HAP-1 (cell line): ENCODE data around the gene PKD2L1.

Experiments used
- DNase-seq, 2 experiments: peaks; one replicate each; pipeline ENCODE4 v3.0.0-alpha.2; 2016 to 2020; ENCODE audit warnings: low spot score in 2 of 2
- H3K27me3 ChIP-seq: fragments of 250-450 bp; sonication (Bioruptor Pico); 2 replicates; pipeline ENCODE4 v1.5.1; 2020; ENCODE audit warnings: low read depth, mild to moderate bottlenecking, moderate library complexity
- H3K36me3 ChIP-seq: fragments of 250-450 bp; sonication (Bioruptor Pico); replicated peaks from 2 replicates; pipeline ENCODE4 v1.5.1; 2020; ENCODE audit warnings: mild to moderate bottlenecking
- H3K4me1 ChIP-seq: fragments of 250-450 bp; sonication (Bioruptor Pico); 2 replicates; pipeline ENCODE4 v1.5.1; 2020; ENCODE audit warnings: mild to moderate bottlenecking
- H3K4me3 ChIP-seq: fragments of 250-450 bp; sonication (Bioruptor Pico); 2 replicates; pipeline ENCODE4 v1.5.1; 2020; ENCODE audit warnings: mild to moderate bottlenecking, moderate library complexity
- H3K9me3 ChIP-seq: fragments of 250-450 bp; sonication (Bioruptor Pico); 2 replicates; pipeline ENCODE4 v1.5.1; 2020; ENCODE audit warnings: mild to moderate bottlenecking, moderate library complexity
- in situ Hi-C: fragments of 300-500 bp; cut with MboI; formaldehyde crosslinking; loops from 3 replicates; pipeline ENCODE4 v1.14.3; 2020; ENCODE audit warnings: low sequenced_read_pairs, inconsistent platforms, mixed read lengths

PKD2L1 gene

DNA sequence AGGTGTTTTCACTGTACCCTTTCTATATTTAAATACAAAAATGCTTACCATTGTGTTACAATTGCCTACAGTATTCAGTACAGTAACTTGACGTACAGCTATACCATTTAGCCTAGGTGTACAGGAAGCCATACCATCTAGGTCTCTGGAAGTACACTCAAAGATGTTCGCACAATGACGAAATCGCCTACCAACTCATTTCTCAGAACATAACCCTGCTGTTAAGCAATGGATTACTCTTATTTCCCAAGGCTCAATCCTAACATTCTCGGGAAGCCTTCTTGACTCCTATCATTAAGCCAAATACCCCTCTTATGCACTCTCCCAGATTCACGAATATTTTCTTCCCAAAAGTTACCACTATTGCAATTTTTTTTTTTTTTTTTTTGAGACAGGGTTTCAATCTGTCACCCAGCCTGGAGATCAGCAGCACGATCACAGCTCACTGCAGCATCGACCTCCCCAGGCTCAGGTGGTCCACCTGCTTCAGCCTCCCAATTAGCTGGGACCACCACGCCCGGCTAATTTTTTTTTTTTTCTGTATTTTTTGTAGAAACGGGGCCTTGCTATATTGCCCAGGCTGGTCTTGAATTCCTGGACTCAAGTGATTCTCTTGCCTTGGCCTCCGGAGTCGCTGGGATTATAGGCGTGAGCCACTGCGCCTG lies 64.1 kb downstream of the PKD2L1 start:
- H3K4me1 ChIP-seq = peaks cover 6% of the 10 kb centered on the region
- in situ Hi-C loops = no loop called here
- no peaks in the 10 kb centered on the region for H3K9me3 ChIP-seq
- DNase-seq = no peak
- H3K36me3 ChIP-seq = peaks cover 13% of the 10 kb centered on the region
- no peaks in the 10 kb centered on the region for H3K27me3 ChIP-seq
- H3K4me3 ChIP-seq = peak overlapping the region; percentile 72

DNA sequence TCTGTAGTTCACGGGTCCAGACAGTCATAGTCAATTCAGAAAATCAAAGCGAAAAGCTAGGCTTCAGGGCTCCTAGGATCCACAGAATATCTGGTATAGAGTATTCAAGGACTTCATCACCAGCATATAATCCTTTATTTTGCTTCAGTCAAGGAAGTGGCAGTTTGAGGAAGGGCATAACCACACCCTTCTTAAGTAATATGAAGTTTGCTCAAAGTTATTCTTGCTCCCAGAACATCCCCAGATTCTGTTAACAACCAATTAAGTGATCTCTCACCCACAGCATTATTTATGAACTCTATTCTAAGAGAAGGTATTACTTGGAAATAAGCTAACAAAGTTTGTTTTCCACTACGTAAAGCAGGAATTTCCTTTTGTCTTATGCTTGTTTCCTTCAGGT lies 75.8 kb downstream of the PKD2L1 start:
- no peak for DNase-seq

DNA sequence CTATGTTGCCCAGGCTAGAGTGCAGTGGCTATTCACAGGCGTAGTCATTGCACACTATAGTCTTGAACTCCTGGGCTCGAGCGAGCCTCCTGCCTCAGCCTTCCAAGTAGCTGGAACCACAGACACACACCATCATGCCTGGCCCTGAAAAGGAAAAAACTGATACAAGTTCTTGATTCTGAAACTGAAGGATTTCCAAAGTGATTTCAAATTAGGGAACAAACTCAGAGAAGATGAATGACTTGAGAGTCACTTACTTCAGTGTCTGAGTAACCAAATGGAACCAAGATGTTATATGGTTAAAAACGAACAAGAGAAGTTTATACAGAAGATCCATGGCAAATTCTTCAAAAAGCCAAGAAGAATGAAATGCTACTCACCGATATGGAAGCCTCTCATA lies 77.0 kb downstream of the PKD2L1 start:
- H3K36me3 ChIP-seq = peaks cover 69% of the 10 kb centered on the region
- no peaks in the 10 kb centered on the region for H3K27me3 ChIP-seq
- H3K4me1 ChIP-seq = no peaks in the 10 kb centered on the region
- in situ Hi-C loops = no loop called here
- H3K4me3 ChIP-seq = no peak overlapping the region
- H3K9me3 ChIP-seq = no peaks in the 10 kb centered on the region
- DNase-seq = no peak

More for the DNA sequence above, 75.8 kb downstream of the PKD2L1 start:
- Histone ChIP-seq H3K9me3 (no peaks in the 10 kb centered on the region), H3K36me3 (peaks cover 68% of the 10 kb centered on the region), H3K4me1 (no peaks in the 10 kb centered on the region), H3K27me3 (no peaks in the 10 kb centered on the region), H3K4me3 (no peak overlapping the region)
- in situ Hi-C loops = no loop called here

DNA sequence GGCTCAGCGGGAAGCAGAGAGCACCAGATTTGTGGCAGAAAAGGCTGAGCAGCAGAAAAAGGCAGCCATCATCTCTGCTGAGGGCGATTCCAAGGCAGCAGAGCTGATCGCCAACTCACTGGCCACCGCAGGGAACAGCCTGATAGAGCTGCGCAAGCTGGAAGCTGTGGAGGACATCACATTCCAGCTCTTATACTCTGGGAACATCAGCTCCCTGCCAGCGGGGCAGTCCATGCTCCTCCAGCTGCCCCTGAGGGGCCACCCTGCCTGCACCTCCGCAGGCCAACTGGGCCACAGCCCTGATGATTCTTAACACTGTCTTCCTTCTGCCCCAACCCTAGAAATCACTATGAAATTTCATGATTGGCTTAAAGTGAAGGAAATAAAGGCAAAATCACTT lies 81.2 kb downstream of the PKD2L1 start:
- no peaks in the 10 kb centered on the region for H3K27me3 ChIP-seq
- H3K4me1 ChIP-seq = no peaks in the 10 kb centered on the region
- no peak overlapping the region for H3K4me3 ChIP-seq
- no peaks in the 10 kb centered on the region for H3K9me3 ChIP-seq
- in situ Hi-C loops = no loop called here
- DNase-seq = no peak
- peaks cover 70% of the 10 kb centered on the region for H3K36me3 ChIP-seq

DNA sequence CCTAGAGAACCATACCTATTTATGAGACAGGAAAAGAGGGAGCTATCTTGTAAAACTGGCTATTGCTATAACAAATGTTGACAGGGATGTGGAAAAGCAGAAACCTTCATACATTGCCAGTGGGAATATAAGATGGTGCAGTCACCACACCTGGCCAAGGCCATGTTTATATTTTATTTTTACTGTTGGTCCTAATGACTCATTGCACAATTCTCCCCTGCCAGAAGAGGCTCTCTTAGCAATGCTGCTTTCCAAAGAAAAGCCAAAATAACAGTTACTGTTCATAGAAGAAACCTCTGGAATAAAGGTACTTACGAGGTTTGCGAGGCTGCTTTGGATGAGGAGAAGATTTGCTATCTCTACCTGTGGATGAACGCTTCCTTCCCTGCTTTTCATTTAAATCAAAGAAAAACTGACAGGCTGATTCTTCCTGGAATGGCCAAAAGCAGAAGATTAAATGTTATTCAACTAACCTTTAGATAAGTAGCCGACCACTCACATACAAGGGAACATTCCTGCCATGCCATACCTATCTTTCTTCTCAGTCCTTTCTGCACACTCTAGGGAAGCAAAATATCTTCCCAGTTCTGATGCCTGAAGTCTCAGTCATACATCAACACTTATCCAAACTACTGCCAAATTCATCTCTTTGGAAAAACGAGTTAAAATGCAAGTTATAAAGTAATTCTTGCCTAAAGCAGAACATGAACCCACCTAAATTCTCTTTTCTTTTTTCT lies 84.4 kb downstream of the PKD2L1 start:
- Histone ChIP-seq H3K36me3 (peaks cover 69% of the 10 kb centered on the region), H3K9me3 (no peaks in the 10 kb centered on the region), H3K4me3 (no peak overlapping the region), H3K4me1 (peaks cover 10% of the 10 kb centered on the region), H3K27me3 (no peaks in the 10 kb centered on the region)
- in situ Hi-C loops = no loop called here
- DNase-seq = no peak

DNA sequence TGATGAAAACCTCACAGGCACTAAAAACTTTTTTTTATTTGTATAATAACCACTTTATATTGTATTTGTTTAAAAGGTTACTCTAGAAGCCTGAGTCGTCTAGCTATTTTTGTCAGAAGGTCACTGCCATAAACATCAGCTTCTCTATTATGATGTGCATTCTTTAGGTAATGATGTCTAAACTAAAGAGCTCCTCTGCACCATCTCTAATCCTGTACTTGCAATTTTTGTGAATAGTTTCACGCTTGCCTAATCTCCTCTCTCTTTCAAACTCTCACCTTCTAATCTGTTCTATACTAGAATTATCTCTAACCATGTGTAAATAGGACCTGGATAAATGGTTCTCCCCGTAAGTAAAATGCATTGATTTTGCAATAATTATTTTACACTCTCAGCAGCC lies 90.2 kb downstream of the PKD2L1 start:
- no peak overlapping the region for H3K4me3 ChIP-seq
- peaks cover 24% of the 10 kb centered on the region for H3K4me1 ChIP-seq
- H3K9me3 ChIP-seq = no peaks in the 10 kb centered on the region
- H3K27me3 ChIP-seq = no peaks in the 10 kb centered on the region
- in situ Hi-C loops = no loop called here
- H3K36me3 ChIP-seq = peaks cover 55% of the 10 kb centered on the region
- DNase-seq = peak in 1 of 2 experiments; percentile 94

DNA sequence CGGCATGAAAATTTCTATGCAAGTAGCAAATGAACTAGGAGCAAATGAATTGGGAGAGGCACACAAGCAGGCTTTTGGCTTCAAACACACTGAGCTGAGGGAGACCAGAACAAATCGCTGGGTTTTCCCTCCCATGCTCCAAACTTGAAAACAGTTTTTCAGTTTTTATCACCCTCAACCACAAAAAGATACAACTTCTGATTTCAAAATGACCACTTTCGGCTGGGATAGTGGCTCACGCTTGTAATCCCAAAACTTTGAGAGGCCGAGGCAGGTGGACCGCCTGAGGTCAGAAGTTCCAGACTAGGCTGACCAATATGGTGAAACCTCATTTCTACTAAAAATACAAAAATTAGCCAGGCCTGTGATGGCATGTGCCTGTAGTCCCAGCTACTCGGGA lies 91.6 kb downstream of the PKD2L1 start:
- no peak for DNase-seq
- H3K9me3 ChIP-seq = no peaks in the 10 kb centered on the region

More for the DNA sequence above, 91.6 kb downstream of the PKD2L1 start:
- peaks cover 24% of the 10 kb centered on the region for H3K4me1 ChIP-seq
- no peak overlapping the region for H3K4me3 ChIP-seq
- H3K36me3 ChIP-seq = peaks cover 53% of the 10 kb centered on the region
- H3K27me3 ChIP-seq = no peaks in the 10 kb centered on the region
- in situ Hi-C loops = no loop called here
